HepG2 (cell line): ENCODE results near the gene SPTSSA. TPM values are rescaled to one million over a fixed set of nuclear protein-coding genes. Genes with fewer than 3 reads are reported as not detected.
A peak's percentile ranks its signal among the peaks of the same experiment; 100 is the strongest.

Experiments used
- ARID5B ChIP-seq: IDR thresholded peaks from 2 replicates; pipeline ENCODE4 v1.4.0; 2020; ENCODE audit warnings: mild to moderate bottlenecking, missing genetic modification reagents
- CEBPG ChIP-seq: IDR thresholded peaks from 2 replicates; pipeline ENCODE4 v1.6.1; 2016
- ELF3 ChIP-seq: IDR thresholded peaks from 2 replicates; pipeline ENCODE4 v1.6.1; 2016; ENCODE audit warnings: missing genetic modification reagents, missing compliant biosample characterization
- FOXA3 ChIP-seq: IDR thresholded peaks from 2 replicates; pipeline ENCODE4 v1.6.1; 2016; ENCODE audit warnings: missing genetic modification reagents, missing compliant biosample characterization
- HMGXB3 ChIP-seq: sonication (generic); formaldehyde crosslinking; IDR thresholded peaks from 2 replicates; pipeline ENCODE4 v1.4.0; 2020; ENCODE audit warnings: missing genetic modification reagents, borderline replicate concordance
- HNF4A ChIP-seq: sonication (generic); formaldehyde crosslinking; IDR thresholded peaks from 2 replicates; pipeline ENCODE4 v1.4.0; 2020; ENCODE audit warnings: missing genetic modification reagents
- KAT8 ChIP-seq: IDR thresholded peaks from 2 replicates; pipeline ENCODE4 v1.6.1; 2016; ENCODE audit warnings: missing genetic modification reagents, missing compliant biosample characterization
- NFIC ChIP-seq: IDR thresholded peaks from 2 replicates; pipeline ENCODE4 v1.6.1; 2012; ENCODE audit warnings: mild to moderate bottlenecking, low read length, inconsistent platforms
- PAXIP1 ChIP-seq: sonication (generic); formaldehyde crosslinking; conservative IDR thresholded peaks from 2 replicates; pipeline ENCODE4 v1.4.0; 2020; ENCODE audit warnings: mild to moderate bottlenecking, missing genetic modification reagents, moderate library complexity
- RBM22 ChIP-seq: fragments of 200-400 bp; formaldehyde crosslinking; optimal IDR thresholded peaks from 2 replicates; pipeline ENCODE3; 2017; ENCODE audit warnings: mild to moderate bottlenecking, low read length, moderate library complexity
- SIX1 ChIP-seq: sonication (generic); formaldehyde crosslinking; IDR thresholded peaks from 2 replicates; pipeline ENCODE4 v1.4.0; 2020; ENCODE audit warnings: missing genetic modification reagents, borderline replicate concordance
- SMC3 ChIP-seq: IDR thresholded peaks from 2 replicates; pipeline ENCODE4 v1.6.1; 2011; ENCODE audit warnings: low read length, improper control_type of control experiment
- ZBTB7B ChIP-seq: sonication (generic); formaldehyde crosslinking; IDR thresholded peaks from 2 replicates; pipeline ENCODE4 v1.4.0; 2020; ENCODE audit warnings: missing genetic modification reagents
- ZNF780A ChIP-seq: sonication (generic); formaldehyde crosslinking; IDR thresholded peaks from 2 replicates; pipeline ENCODE4 v1.8.0; 2022; ENCODE audit warnings: mild to moderate bottlenecking, missing genetic modification reagents, moderate library complexity
- ZSCAN9 ChIP-seq: IDR thresholded peaks from 2 replicates; pipeline ENCODE4 v1.6.1; 2016; ENCODE audit warnings: borderline replicate concordance
- polyA plus RNA-seq, 8 experiments: library from polyadenylated mRNA; depleted of rRNA in 3 of 8; stranded (reverse) in 7 of 8; unstranded in 1 of 8; fragments of >200 nt; fragmentation: Illumina TruSeq in 4 of 8; extraction: Trizol in 4 of 8; gene quantifications; 2 replicates each; pipeline versions ENCODE4 v1.2.1 to v1.2.3, GENCODE V29; 2011 to 2016; ENCODE audit warnings: low read depth in 4 of 8, missing spikeins in 1 of 8, mixed read lengths in 1 of 8; ENCODE audit not compliant: insufficient read depth in 1 of 8
- total RNA-seq, 5 experiments: library from RNA; depleted of rRNA; stranded (reverse); fragments of >200 nt; fragmentation: Illumina TruSeq; extraction: Trizol; gene quantifications; 2 replicates each; pipeline ENCODE4 v1.2.3, GENCODE V29; 2016; ENCODE audit warnings: low read depth in 1 of 5

The SPTSSA gene
- total and polyA plus RNA-seq, 2 of the 13 experiments (the other 11 are each of a cell fraction or from before 2014, with no cell fraction given) = 19.1 to 86.1 TPM

GRCh38 chr14:34450542-34450915 lies 11.5 kb downstream of the SPTSSA start (continued):
- TF ChIP-seq CEBPG (CRISPR knock-in tag) (peak; percentile 95), ZBTB7B (peak; percentile 30; the same call in 1 of the 2 replicates), ZSCAN9 (CRISPR knock-in tag) (0 out of 2 replicates have a peak, but pooled peaks have one; percentile 32), PAXIP1 (peak; percentile 66), NFIC (peak; percentile 77), SMC3 (no peak), ARID5B (CRISPR knock-in tag) (peak; percentile 94), RBM22 (peak; percentile 49), HMGXB3 (peak; percentile 91), HNF4A (peak; percentile 26; the same call in 1 of the 2 replicates), ZNF780A (CRISPR knock-in tag) (no peak), FOXA3 (CRISPR knock-in tag) (peak; percentile 80), KAT8 (peak; percentile 48), SIX1 (CRISPR knock-in tag) (0 out of 2 replicates have a peak, but pooled peaks have one; percentile 39), ELF3 (CRISPR knock-in tag) (peak; percentile 66)
